Measurements from ENCODE around the gene SNX22. TPM values are rescaled to one million over a fixed set of nuclear protein-coding genes. Genes with fewer than 3 reads are reported as not detected.

SNX22 gene
- total RNA-seq, 6 experiments from 2014 or later, result 0.43 to 4.2 (median 1.6) TPM

DNA sequence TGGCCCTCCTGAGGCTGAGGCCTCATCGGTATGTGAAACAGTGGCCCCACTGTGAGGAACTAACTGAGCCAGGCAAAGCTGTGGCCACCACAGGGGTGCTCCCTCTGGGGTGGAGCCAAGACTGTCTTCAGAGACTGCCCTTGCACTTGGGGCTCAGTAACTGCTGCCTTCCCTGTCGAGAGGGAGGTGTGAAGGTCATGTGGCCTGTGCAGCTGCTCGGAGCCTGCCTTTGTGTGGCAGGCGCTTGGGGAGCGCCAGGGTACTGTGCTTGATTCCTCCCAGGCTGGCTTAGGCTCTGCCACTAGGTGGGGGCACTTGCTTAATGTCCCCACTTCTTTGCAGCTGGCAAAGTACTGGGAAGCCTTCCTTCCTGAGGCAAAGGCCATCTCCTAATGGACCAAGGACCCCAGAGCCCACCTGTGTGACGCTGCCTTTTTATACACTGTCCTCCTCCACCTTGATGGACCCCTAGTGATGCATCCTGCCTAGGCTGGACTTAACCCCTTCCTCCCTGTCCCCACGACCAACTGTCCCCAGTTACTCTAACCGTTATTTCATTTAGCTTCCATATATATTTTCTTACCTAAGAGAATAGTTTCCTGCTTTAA lies 14.2 kb upstream of the SNX22 start:
- H3K36me3 ChIP-seq, result peaks cover 6 to 81% (median 37%) of the 10 kb centered on the region in 4 donors
- ATAC-seq (peak; percentile 50 to 59 (median 55)), DNase-seq (peak in 1 of 3 donors; percentile 45)

DNA sequence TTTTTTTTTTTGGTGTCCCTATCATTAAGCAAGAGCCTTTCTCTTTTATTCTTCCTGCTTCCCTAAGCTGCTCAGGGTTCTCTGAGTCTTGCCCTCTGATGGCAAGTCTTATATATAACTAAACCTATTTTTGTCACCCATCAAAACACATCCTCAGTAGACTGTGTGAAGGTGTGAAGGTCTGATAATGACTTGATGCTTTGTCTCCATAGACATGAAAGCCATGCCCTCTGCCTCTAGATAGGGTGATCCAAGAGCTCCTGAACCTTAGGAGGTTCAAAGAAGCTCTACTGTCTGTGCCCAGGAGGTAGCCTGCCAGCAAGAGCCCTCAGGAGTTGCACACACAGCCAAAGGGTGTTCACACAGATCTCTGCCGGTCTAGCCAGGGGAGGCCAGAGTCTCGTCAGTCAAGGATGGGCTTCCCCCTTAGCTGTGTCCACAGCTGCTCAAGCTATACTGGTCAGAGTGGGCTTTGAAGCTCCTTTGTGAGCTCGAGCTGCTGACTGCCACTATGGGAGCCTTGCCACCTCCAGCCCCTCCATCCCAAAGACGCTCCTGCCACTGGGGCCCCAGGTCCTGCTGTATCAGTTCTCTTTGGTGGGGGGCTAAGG lies 13.1 kb upstream of the SNX22 start:
- no peak overlapping the region for H3K27ac ChIP-seq
- peaks cover 6 to 75% (median 32%) of the 10 kb centered on the region in 4 donors for H3K36me3 ChIP-seq
- no peaks in the 10 kb centered on the region for H3K9me3 ChIP-seq
- no peaks in the 10 kb centered on the region for H3K27me3 ChIP-seq
- intact Hi-C loops (cut with DNase I), result no loop called here
- TF ChIP-seq, protein P1, sequence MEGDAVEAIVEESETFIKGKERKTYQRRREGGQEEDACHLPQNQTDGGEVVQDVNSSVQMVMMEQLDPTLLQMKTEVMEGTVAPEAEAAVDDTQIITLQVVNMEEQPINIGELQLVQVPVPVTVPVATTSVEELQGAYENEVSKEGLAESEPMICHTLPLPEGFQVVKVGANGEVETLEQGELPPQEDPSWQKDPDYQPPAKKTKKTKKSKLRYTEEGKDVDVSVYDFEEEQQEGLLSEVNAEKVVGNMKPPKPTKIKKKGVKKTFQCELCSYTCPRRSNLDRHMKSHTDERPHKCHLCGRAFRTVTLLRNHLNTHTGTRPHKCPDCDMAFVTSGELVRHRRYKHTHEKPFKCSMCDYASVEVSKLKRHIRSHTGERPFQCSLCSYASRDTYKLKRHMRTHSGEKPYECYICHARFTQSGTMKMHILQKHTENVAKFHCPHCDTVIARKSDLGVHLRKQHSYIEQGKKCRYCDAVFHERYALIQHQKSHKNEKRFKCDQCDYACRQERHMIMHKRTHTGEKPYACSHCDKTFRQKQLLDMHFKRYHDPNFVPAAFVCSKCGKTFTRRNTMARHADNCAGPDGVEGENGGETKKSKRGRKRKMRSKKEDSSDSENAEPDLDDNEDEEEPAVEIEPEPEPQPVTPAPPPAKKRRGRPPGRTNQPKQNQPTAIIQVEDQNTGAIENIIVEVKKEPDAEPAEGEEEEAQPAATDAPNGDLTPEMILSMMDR (IDR thresholded peaks at IDR 0.05), result no peak
- TF ChIP-seq POLR2A (IDR thresholded peaks at IDR 0.05), result no peak
- 87% methylated on average over 3 of the region's 4 CpGs for WGBS (ENCODE audit: insufficient coverage, low coverage, low lambda C conversion rate, missing lambda C conversion rate)
- DNase-seq, result no peak
- H3K4me3 ChIP-seq, result no peak overlapping the region
- ATAC-seq, result no peak
- no peaks in the 10 kb centered on the region for H3K4me1 ChIP-seq

More for the DNA sequence above, 14.2 kb upstream of the SNX22 start:
- Histone ChIP-seq H3K4me1 (no peaks in the 10 kb centered on the region), H3K9me3 (no peaks in the 10 kb centered on the region), H3K4me3 (no peak overlapping the region), H3K27ac (no peak overlapping the region), H3K27me3 (no peaks in the 10 kb centered on the region)
- intact Hi-C loops (cut with DNase I), result no loop called here
- 67% methylated on average over 6 of the region's 8 CpGs for WGBS (ENCODE audit: insufficient coverage, low coverage, low lambda C conversion rate, missing lambda C conversion rate)
- no peak for TF ChIP-seq POLR2A (IDR thresholded peaks at IDR 0.05)
- TF ChIP-seq, protein P1 (IDR thresholded peaks at IDR 0.05), result no peak

DNA sequence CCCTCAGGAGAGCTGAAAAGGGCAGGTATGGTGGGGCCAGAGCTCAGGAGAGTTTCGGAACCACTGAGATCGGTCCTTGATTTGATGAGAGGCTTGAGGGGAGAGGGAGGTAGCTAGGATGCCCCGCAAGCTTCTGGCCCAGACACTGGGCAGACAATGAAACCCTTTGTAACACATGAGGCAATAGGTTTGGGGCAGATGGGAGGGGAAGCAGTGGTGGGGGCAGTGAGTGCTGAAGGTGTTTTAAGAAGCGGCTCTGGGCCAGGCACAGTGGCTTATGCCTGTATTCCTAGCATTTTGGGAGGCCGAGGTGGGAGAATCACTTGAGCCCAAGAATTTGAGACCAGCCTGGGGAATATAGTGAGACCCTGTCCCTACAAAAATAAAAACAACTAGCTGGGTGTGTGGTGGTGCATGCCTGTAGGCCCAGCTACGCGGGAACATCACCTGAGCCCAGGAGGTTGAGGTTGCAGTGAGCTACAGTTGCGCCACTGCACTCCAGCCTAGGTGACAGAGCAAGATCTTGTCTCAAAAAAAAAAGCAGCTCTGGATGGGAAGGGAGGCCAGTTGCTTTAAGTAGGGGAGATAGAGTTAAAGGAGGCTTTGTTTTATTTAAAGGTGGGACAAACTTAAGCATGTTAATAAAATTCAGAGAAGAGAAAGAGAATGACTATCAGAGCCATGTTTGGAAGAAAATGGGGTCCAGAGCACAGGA lies 9.6 kb upstream of the SNX22 start:
- Histone ChIP-seq H3K36me3 (peaks cover 0 to 48% (median 15%) of the 10 kb centered on the region in 4 donors), H3K27me3 (no peaks in the 10 kb centered on the region), H3K27ac (no peak overlapping the region), H3K4me3 (no peak overlapping the region), H3K4me1 (no peaks in the 10 kb centered on the region), H3K9me3 (no peaks in the 10 kb centered on the region)
- ATAC-seq (no peak), DNase-seq (no peak)
- TF ChIP-seq, protein P1 (IDR thresholded peaks at IDR 0.05), result no peak
- no peak for TF ChIP-seq POLR2A (IDR thresholded peaks at IDR 0.05)
- intact Hi-C loops (cut with DNase I), result no loop called here
- 92% methylated on average over 6 of the region's 8 CpGs for WGBS (ENCODE audit: insufficient coverage, low coverage, low lambda C conversion rate, missing lambda C conversion rate)

DNA sequence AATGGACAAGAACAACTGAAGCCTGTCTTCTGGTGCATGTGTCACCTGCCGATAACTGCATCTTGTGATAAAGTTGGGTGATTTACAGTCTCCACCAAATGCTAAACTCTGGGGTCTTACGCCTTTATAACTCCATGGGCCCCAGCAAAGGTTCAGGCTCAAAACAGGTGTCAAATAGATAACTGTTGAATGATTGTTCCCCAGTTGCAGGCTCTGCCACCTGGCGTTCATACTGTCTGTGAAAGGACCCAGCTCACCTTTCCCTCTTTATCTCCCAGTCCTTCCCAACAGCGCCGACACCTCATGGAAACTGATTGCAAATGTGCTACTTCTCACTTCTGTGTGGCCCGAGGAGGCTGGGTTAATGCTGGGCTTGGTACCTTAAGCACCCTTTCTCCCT lies 8.3 kb upstream of the SNX22 start:
- 93% methylated on average over 3 of the region's 6 CpGs for WGBS (ENCODE audit: insufficient coverage, low coverage, low lambda C conversion rate, missing lambda C conversion rate)
- Histone ChIP-seq H3K27me3 (no peaks in the 10 kb centered on the region), H3K9me3 (no peaks in the 10 kb centered on the region), H3K4me1 (peaks cover 0 to 1% (median 0%) of the 10 kb centered on the region in 4 donors), H3K4me3 (no peak overlapping the region), H3K36me3 (peaks cover 0 to 34% (median 7%) of the 10 kb centered on the region in 4 donors), H3K27ac (no peak overlapping the region)
- DNase-seq (no peak), ATAC-seq (no peak)
- TF ChIP-seq POLR2A (IDR thresholded peaks at IDR 0.05), result no peak
- TF ChIP-seq, protein P1 (IDR thresholded peaks at IDR 0.05), result no peak
- intact Hi-C loops (cut with DNase I), result no loop called here

All from right lobe of liver (tissue), 6 donors.